ENCODE measurements around the gene SNX8. TPM values are rescaled to one million over a fixed set of nuclear protein-coding genes. Genes with fewer than 3 reads are reported as not detected.

SNX8 gene
- polyA plus RNA-seq, 2 of the 4 experiments (the other 2 are of a cell fraction): 21.2 to 36.3 TPM

- POLR2A ChIA-PET: no interaction called here
- H3K4me1 ChIP-seq: peaks cover 10% of the 10 kb centered on the region
- ATAC-seq (no peak), FAIRE-seq (no peak), DNase-seq (ENCODE audit: low read depth in 1 of 2, low spot score in 1 of 2) (no peak)
- H3K9me3 ChIP-seq: no peaks in the 10 kb centered on the region
- no peak for TF ChIP-seq HEYL (CRISPR knock-in tag; IDR thresholded peaks at IDR 0.05)
- no peak overlapping the region for H3K4me2 ChIP-seq
- CTCF ChIA-PET: interaction anchor here (2.6 kb wide), 1 partner anchor 94 kb away, joined by 11 read pairs; no protein-coding TSS in a partner anchor
- no peak overlapping the region for H3K27ac ChIP-seq
- WGBS (ENCODE audit: missing lambda C conversion rate): 91% methylated on average over 24 of the region's 32 CpGs
- no peak overlapping the region for H3K4me3 ChIP-seq
Measured at GRCh38 chr7:2253525-2254244, 60.6 kb downstream of the SNX8 start.

- 100% methylated on average over 2 of the region's 9 CpGs for WGBS (ENCODE audit: missing lambda C conversion rate)
- Histone ChIP-seq H3K4me3 (no peak overlapping the region), H3K27ac (peak overlapping the region in 1 of 2 experiments; percentile 62; a peak in 1 of 6 replicates), H3K9me3 (no peaks in the 10 kb centered on the region), H3K4me2 (no peak overlapping the region), H3K4me1 (peaks cover 15% of the 10 kb centered on the region)
- FAIRE-seq: no peak
- DNase-seq (ENCODE audit: low read depth in 1 of 2, low spot score in 1 of 2): no peak
- no peak for TF ChIP-seq USF2 (IDR thresholded peaks at IDR 0.05)
- TF ChIP-seq TP53 (CRISPR knock-in tag; IDR thresholded peaks at IDR 0.05): no peak
- no peak for TF ChIP-seq HOXB13 (CRISPR knock-in tag; IDR thresholded peaks at IDR 0.05; ENCODE audit: low read depth)
- no peak for TF ChIP-seq CHD2 (IDR thresholded peaks at IDR 0.05; ENCODE audit: low read length, partially characterized antibody)
- no peak for TF ChIP-seq SMC3 (IDR thresholded peaks at IDR 0.05)
- TF ChIP-seq, protein P1, sequence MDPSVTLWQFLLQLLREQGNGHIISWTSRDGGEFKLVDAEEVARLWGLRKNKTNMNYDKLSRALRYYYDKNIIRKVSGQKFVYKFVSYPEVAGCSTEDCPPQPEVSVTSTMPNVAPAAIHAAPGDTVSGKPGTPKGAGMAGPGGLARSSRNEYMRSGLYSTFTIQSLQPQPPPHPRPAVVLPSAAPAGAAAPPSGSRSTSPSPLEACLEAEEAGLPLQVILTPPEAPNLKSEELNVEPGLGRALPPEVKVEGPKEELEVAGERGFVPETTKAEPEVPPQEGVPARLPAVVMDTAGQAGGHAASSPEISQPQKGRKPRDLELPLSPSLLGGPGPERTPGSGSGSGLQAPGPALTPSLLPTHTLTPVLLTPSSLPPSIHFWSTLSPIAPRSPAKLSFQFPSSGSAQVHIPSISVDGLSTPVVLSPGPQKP (IDR thresholded peaks at IDR 0.05; ENCODE audit: low read depth, low read length): no peak
- TF ChIP-seq, protein P2, sequence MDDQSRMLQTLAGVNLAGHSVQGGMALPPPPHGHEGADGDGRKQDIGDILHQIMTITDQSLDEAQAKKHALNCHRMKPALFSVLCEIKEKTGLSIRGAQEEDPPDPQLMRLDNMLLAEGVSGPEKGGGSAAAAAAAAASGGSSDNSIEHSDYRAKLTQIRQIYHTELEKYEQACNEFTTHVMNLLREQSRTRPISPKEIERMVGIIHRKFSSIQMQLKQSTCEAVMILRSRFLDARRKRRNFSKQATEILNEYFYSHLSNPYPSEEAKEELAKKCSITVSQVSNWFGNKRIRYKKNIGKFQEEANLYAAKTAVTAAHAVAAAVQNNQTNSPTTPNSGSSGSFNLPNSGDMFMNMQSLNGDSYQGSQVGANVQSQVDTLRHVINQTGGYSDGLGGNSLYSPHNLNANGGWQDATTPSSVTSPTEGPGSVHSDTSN (IDR thresholded peaks at IDR 0.05): no peak
- TF ChIP-seq, protein P3, sequence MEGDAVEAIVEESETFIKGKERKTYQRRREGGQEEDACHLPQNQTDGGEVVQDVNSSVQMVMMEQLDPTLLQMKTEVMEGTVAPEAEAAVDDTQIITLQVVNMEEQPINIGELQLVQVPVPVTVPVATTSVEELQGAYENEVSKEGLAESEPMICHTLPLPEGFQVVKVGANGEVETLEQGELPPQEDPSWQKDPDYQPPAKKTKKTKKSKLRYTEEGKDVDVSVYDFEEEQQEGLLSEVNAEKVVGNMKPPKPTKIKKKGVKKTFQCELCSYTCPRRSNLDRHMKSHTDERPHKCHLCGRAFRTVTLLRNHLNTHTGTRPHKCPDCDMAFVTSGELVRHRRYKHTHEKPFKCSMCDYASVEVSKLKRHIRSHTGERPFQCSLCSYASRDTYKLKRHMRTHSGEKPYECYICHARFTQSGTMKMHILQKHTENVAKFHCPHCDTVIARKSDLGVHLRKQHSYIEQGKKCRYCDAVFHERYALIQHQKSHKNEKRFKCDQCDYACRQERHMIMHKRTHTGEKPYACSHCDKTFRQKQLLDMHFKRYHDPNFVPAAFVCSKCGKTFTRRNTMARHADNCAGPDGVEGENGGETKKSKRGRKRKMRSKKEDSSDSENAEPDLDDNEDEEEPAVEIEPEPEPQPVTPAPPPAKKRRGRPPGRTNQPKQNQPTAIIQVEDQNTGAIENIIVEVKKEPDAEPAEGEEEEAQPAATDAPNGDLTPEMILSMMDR (IDR thresholded peaks at IDR 0.05): no peak
- no peak for TF ChIP-seq CBX2 (IDR thresholded peaks at IDR 0.05; ENCODE audit: borderline replicate concordance, low read depth)
- TF ChIP-seq PHF8 (IDR thresholded peaks at IDR 0.05; ENCODE audit: borderline replicate concordance, low read depth): no peak
- TF ChIP-seq CHD4 (IDR thresholded peaks at IDR 0.05; ENCODE audit: borderline replicate concordance): no peak
- ChIA-PET CTCF (no interaction called here), POLR2A (no interaction called here)
- ATAC-seq: no peak
Measured at GRCh38 chr7:2253021-2253420, 61.2 kb downstream of the SNX8 start.

GRCh38 chr7:2251841-2252771 lies 62.1 kb downstream of the SNX8 start:
- CTCF ChIA-PET: interaction anchor here (1.3 to 1.6 kb wide), 2 partner anchors 10 to 96 kb away, joined by 5 read pairs; no protein-coding TSS in a partner anchor
- DNase-seq (ENCODE audit: low read depth in 1 of 2, low spot score in 1 of 2) (no peak), ATAC-seq (peak in 1 of 2 experiments; percentile 2; a peak in 1 of 6 replicates), FAIRE-seq (no peak)
- Histone ChIP-seq H3K9me3 (no peaks in the 10 kb centered on the region), H3K4me2 (no peak overlapping the region), H3K4me3 (no peak overlapping the region), H3K4me1 (peaks cover 15% of the 10 kb centered on the region), H3K27ac (peak overlapping the region in 1 of 2 experiments; percentile 62; a peak in 2 of 6 replicates)
- WGBS (ENCODE audit: missing lambda C conversion rate): 86% methylated on average over 9 of the region's 24 CpGs
- POLR2A ChIA-PET: no interaction called here
- no peak for TF ChIP-seq RARB (CRISPR knock-in tag; IDR thresholded peaks at IDR 0.05)
- TF ChIP-seq, protein P3 (IDR thresholded peaks at IDR 0.05): no peak
- TF ChIP-seq KDM5A (IDR thresholded peaks at IDR 0.05): no peak
- TF ChIP-seq RFX5 (IDR thresholded peaks at IDR 0.05): no peak
- no peak for TF ChIP-seq CEBPB (IDR thresholded peaks at IDR 0.05)
- no peak for TF ChIP-seq NR3C1 (IDR thresholded peaks at IDR 0.05)
- no peak for TF ChIP-seq BHLHE40 (IDR thresholded peaks at IDR 0.05; ENCODE audit: low read depth, low read length)
- no peak for TF ChIP-seq MYC (IDR thresholded peaks at IDR 0.05; ENCODE audit: borderline replicate concordance, low read length)
- TF ChIP-seq CHD2 (IDR thresholded peaks at IDR 0.05; ENCODE audit: low read length, partially characterized antibody): no peak
- TF ChIP-seq, protein P2 (IDR thresholded peaks at IDR 0.05): no peak
- TF ChIP-seq CHD4 (IDR thresholded peaks at IDR 0.05; ENCODE audit: borderline replicate concordance): no peak
- TF ChIP-seq GATA3 (IDR thresholded peaks at IDR 0.05; ENCODE audit: borderline replicate concordance): no peak
- TF ChIP-seq FOXS1 (CRISPR knock-in tag; IDR thresholded peaks at IDR 0.05): no peak

Data from A549 (cell line).